Measurements from ENCODE around the gene ABCB11.

- TF ChIP-seq CTCF (IDR thresholded peaks at IDR 0.05; ENCODE audit: insufficient read depth, low read depth, low read length) (no peak), EZH2 (IDR thresholded peaks at IDR 0.05; ENCODE audit: insufficient read depth, low read length) (no peak)
Observed at GRCh38 chr2:168968342-168968741, 62.8 kb downstream of the ABCB11 start.
